Mesodermal cell (in vitro differentiated cells): ENCODE results near the gene SRRM1.
"Not testable (repeated sequence)": the region's sequence is repeated elsewhere in the genome, so short reads cannot be mapped to it uniquely, and the experiment has no call there.

Source experiments
- H3K27ac ChIP-seq: 2 replicates; pipeline ENCODE4 v1.7.0; 2013; ENCODE audit warnings: mild to moderate bottlenecking, low read depth, low read length, moderate library complexity; ENCODE audit not compliant: severe bottlenecking
- H3K36me3 ChIP-seq: 2 replicates; pipeline ENCODE4 v1.7.1; 2013; ENCODE audit warnings: mild to moderate bottlenecking, low read length, moderate library complexity; ENCODE audit not compliant: control insufficient read depth, insufficient read depth
- H3K4me1 ChIP-seq: one replicate; pipeline ENCODE4 v1.7.1; 2013; ENCODE audit warnings: mild to moderate bottlenecking, low read length; ENCODE audit not compliant: insufficient read depth, control insufficient read depth, poor library complexity, severe bottlenecking
- H3K4me3 ChIP-seq: 2 replicates; pipeline ENCODE4 v1.7.0; 2013; ENCODE audit warnings: low read length, control low read depth, mild to moderate bottlenecking; ENCODE audit not compliant: insufficient read depth, poor library complexity, severe bottlenecking; ENCODE audit errors: extremely low read depth
- H3K9me3 ChIP-seq: 2 replicates; pipeline ENCODE4 v1.7.1; 2013; ENCODE audit warnings: mild to moderate bottlenecking, low read length, moderate library complexity; ENCODE audit not compliant: control insufficient read depth
- WGBS, 2 experiments: methylation state at CpG; one replicate each; pipeline ENCODE4 v1.1.5; 2013; ENCODE audit warnings: missing lambda C conversion rate in 2 of 2; ENCODE audit not compliant: insufficient coverage in 2 of 2; 5-methylcytosine and 5-hydroxymethylcytosine counted together

Gene SRRM1

GRCh38 chr1:24704411-24705259, 61.5 kb downstream of the SRRM1 start:
- no peaks in the 10 kb centered on the region for H3K9me3 ChIP-seq

GRCh38 chr1:24705260-24706073, 62.4 kb downstream of the SRRM1 start:
- H3K36me3 ChIP-seq, result no peaks in the 10 kb centered on the region
- no peaks in the 10 kb centered on the region for H3K9me3 ChIP-seq
- peak overlapping the region; percentile 89 for H3K27ac ChIP-seq
- H3K4me3 ChIP-seq, result no peak overlapping the region
- 59 to 66% methylated on average over 10 to 15 of the region's 18 CpGs for WGBS, 2 experiments
- H3K4me1 ChIP-seq, result peaks cover 3% of the 10 kb centered on the region

More at GRCh38 chr1:24704411-24705259, 61.5 kb downstream of the SRRM1 start:
- Histone ChIP-seq H3K27ac (peak overlapping the region; percentile 89), H3K36me3 (no peaks in the 10 kb centered on the region), H3K4me1 (peaks cover 3% of the 10 kb centered on the region), H3K4me3 (no peak overlapping the region)
- WGBS, 2 experiments, result 70 to 82% methylated on average over 5 to 6 of the region's 16 CpGs

GRCh38 chr1:24706074-24706389, 62.9 kb downstream of the SRRM1 start:
- H3K4me1 ChIP-seq, H3K4me3 ChIP-seq, H3K9me3 ChIP-seq, H3K36me3 ChIP-seq: not testable (repeated sequence)
- 97% methylated on average over 9 of the region's 9 CpGs for WGBS, 2 experiments
- peak overlapping the region; percentile 89 for H3K27ac ChIP-seq

GRCh38 chr1:24707687-24708086, 64.6 kb downstream of the SRRM1 start:
- H3K4me3 ChIP-seq, result no peak overlapping the region
- peaks cover 4% of the 10 kb centered on the region for H3K4me1 ChIP-seq
- no peaks in the 10 kb centered on the region for H3K36me3 ChIP-seq
- WGBS, 2 experiments, result 87% methylated on average over 3 of the region's 4 CpGs; no CpG with 5 or more reads in 1 of the 2 experiments
- no peaks in the 10 kb centered on the region for H3K9me3 ChIP-seq
- H3K27ac ChIP-seq, result no peak overlapping the region

- 60 to 100% methylated on average over 1 of the region's 4 CpGs for WGBS, 2 experiments
- Histone ChIP-seq H3K27ac (no peak overlapping the region), H3K4me1 (peaks cover 15% of the 10 kb centered on the region), H3K9me3 (no peaks in the 10 kb centered on the region), H3K4me3 (no peak overlapping the region), H3K36me3 (no peaks in the 10 kb centered on the region)
These were observed 65.8 kb downstream of the SRRM1 start for GRCh38 chr1:24708938-24709337.

- 86 to 100% methylated on average over 1 to 2 of the region's 5 CpGs for WGBS, 2 experiments
These were observed 66.8 kb downstream of the SRRM1 start for GRCh38 chr1:24709791-24710441.

GRCh38 chr1:24711329-24711728, 68.2 kb downstream of the SRRM1 start:
- H3K36me3 ChIP-seq, result no peaks in the 10 kb centered on the region
- no peak overlapping the region for H3K4me3 ChIP-seq
- H3K9me3 ChIP-seq, result no peaks in the 10 kb centered on the region
- H3K4me1 ChIP-seq, result peaks cover 12% of the 10 kb centered on the region
- H3K27ac ChIP-seq, result no peak overlapping the region
- WGBS, 2 experiments, result 87 to 97% methylated on average over 2 of the region's 4 CpGs

More at GRCh38 chr1:24709791-24710441, 66.8 kb downstream of the SRRM1 start:
- H3K27ac ChIP-seq, result no peak overlapping the region
- no peak overlapping the region for H3K4me3 ChIP-seq
- H3K36me3 ChIP-seq, result no peaks in the 10 kb centered on the region
- H3K4me1 ChIP-seq, result peaks cover 13% of the 10 kb centered on the region
- H3K9me3 ChIP-seq, result no peaks in the 10 kb centered on the region

GRCh38 chr1:24713176-24713575, 70.1 kb downstream of the SRRM1 start:
- 97 to 100% methylated on average over 4 of the region's 4 CpGs for WGBS, 2 experiments
- Histone ChIP-seq H3K36me3 (no peaks in the 10 kb centered on the region), H3K4me1 (peaks cover 12% of the 10 kb centered on the region), H3K4me3 (no peak overlapping the region), H3K9me3 (no peaks in the 10 kb centered on the region), H3K27ac (no peak overlapping the region)

GRCh38 chr1:24713736-24714135, 70.6 kb downstream of the SRRM1 start:
- Histone ChIP-seq H3K27ac (no peak overlapping the region), H3K36me3 (no peaks in the 10 kb centered on the region), H3K4me3 (no peak overlapping the region), H3K9me3 (no peaks in the 10 kb centered on the region), H3K4me1 (peaks cover 12% of the 10 kb centered on the region)
- WGBS, 2 experiments, result 77 to 82% methylated on average over 5 of the region's 5 CpGs

GRCh38 chr1:24714859-24715520, 71.9 kb downstream of the SRRM1 start:
- Histone ChIP-seq H3K36me3 (no peaks in the 10 kb centered on the region), H3K4me1 (peaks cover 16% of the 10 kb centered on the region), H3K27ac (no peak overlapping the region), H3K9me3 (no peaks in the 10 kb centered on the region), H3K4me3 (no peak overlapping the region)
- WGBS, 2 experiments, result 83 to 97% methylated on average over 1 to 3 of the region's 8 CpGs
